HepG2 (cell line): ENCODE data around the gene REEP3. TPM values are rescaled to one million over a fixed set of nuclear protein-coding genes. Genes with fewer than 3 reads are reported as not detected.

Experiments
- ATAC-seq: fragments of 200-7000 bp; cut with Tn5 transposase; 3 replicates; pipeline ENCODE4 v1.9.1; 2020; ENCODE audit warnings: mild to moderate bottlenecking, moderate library complexity
- BruUV-seq: library from RNA; stranded (reverse); fragments of 400-500 nt; replicated peaks from 2 replicates; lab custom pipeline; 2021; lab: Mats Ljungman, UMichigan
- CTCF ChIA-PET: fragments of 300-600 bp; formaldehyde crosslinking; extraction: SDS; loops from one replicate; lab custom pipeline; 2021; ENCODE audit warnings: low total read pairs, inconsistent platforms, low intra/inter-chr PET ratio; lab: Yijun Ruan, JAX
- POLR2A ChIA-PET: fragments of 350-600 bp; sonication (Branson Sonifier 250); formaldehyde crosslinking; loops from one replicate; lab custom pipeline; 2020; ENCODE audit warnings: antibody characterized with exemption, inconsistent platforms; lab: Yijun Ruan, JAX
- DNase-seq: peaks from one replicate; pipeline ENCODE4 v3.0.0-alpha.2; 2015; ENCODE audit warnings: low spot score
- FAIRE-seq: peaks from 3 replicates; lab custom pipeline; 2011; peaks lifted over from hg19 to GRCh38; lab: Jason Lieb, UNC
- H2AFZ ChIP-seq: one replicate; pipeline ENCODE4 v1.6.1; 2011; ENCODE audit warnings: low read length, inconsistent platforms
- H3K27ac ChIP-seq: fragments of 300-600 bp; 3 replicates; pipeline ENCODE4 v1.8.0; 2011; ENCODE audit warnings: mixed run types, mild to moderate bottlenecking, mixed read lengths, low read length, inconsistent platforms; ENCODE audit not compliant: insufficient read depth; ENCODE audit errors: extremely low read length
- H3K27me3 ChIP-seq, 2 experiments: fragments of 200-600 bp in 1 of 2; 2 replicates in 1 of 2; 3 replicates in 1 of 2; pipeline versions ENCODE4 v1.6.0 to v1.8.0; 2011; ENCODE audit warnings: low read length in 2 of 2, mild to moderate bottlenecking in 2 of 2, moderate library complexity in 2 of 2, inconsistent platforms in 1 of 2; ENCODE audit not compliant: insufficient read depth in 2 of 2, control insufficient read depth in 1 of 2
- H3K36me3 ChIP-seq, 2 experiments: fragments of 200-600 bp in 1 of 2; replicated peaks in 1 of 2; 2 replicates in 1 of 2; 3 replicates in 1 of 2; pipeline versions ENCODE4 v1.5.1 to v1.8.0; 2011; ENCODE audit warnings: low read length in 2 of 2, inconsistent platforms in 1 of 2; ENCODE audit not compliant: insufficient read depth in 2 of 2, control insufficient read depth in 1 of 2
- H3K4me1 ChIP-seq: 2 replicates; pipeline ENCODE4 v1.5.1; 2012; ENCODE audit warnings: low read length, inconsistent platforms; ENCODE audit not compliant: insufficient read depth
- H3K4me2 ChIP-seq: 2 replicates; pipeline ENCODE4 v1.6.0; 2011; ENCODE audit warnings: low read depth, low read length, inconsistent platforms
- H3K4me3 ChIP-seq, 3 experiments: fragments of 200-600 bp in 1 of 3; sonication (generic), shearing (Covaris generic) in 1 of 3; replicated peaks in 1 of 3; 2 replicates each; pipeline ENCODE4 v1.5.1; 2011 to 2016; ENCODE audit warnings: low read length in 3 of 3, inconsistent platforms in 2 of 3, low read depth in 2 of 3, mild to moderate bottlenecking in 2 of 3, control low read depth in 1 of 3, mixed read lengths in 1 of 3; ENCODE audit not compliant: insufficient read depth in 1 of 3
- H3K79me2 ChIP-seq: one replicate; pipeline ENCODE4 v1.6.1; 2011; ENCODE audit warnings: low read length, inconsistent platforms; ENCODE audit not compliant: insufficient read depth
- H3K9ac ChIP-seq: 2 replicates; pipeline ENCODE4 v1.6.0; 2011; ENCODE audit warnings: mild to moderate bottlenecking, low read depth, low read length, inconsistent platforms; ENCODE audit not compliant: insufficient read depth
- H3K9me3 ChIP-seq: 2 replicates; pipeline ENCODE4 v1.5.1; 2012; ENCODE audit warnings: mild to moderate bottlenecking, low read length
- H4K20me1 ChIP-seq: 2 replicates; pipeline ENCODE4 v1.6.0; 2011; ENCODE audit warnings: inconsistent platforms, mild to moderate bottlenecking, low read length, moderate library complexity; ENCODE audit not compliant: insufficient read depth
- CEBPB ChIP-seq: IDR thresholded peaks from 2 replicates; pipeline ENCODE4 v1.6.1; 2011; ENCODE audit warnings: low read depth, low read length, improper control_type of control experiment, borderline replicate concordance
- CEBPG ChIP-seq: IDR thresholded peaks from 2 replicates; pipeline ENCODE4 v1.6.1; 2016
- MEF2D ChIP-seq: sonication (generic); formaldehyde crosslinking; IDR thresholded peaks from 2 replicates; pipeline ENCODE4 v1.5.1; 2020; ENCODE audit warnings: mild to moderate bottlenecking, missing genetic modification reagents
- POLR2G ChIP-seq: fragments of 200-400 bp; formaldehyde crosslinking; IDR thresholded peaks from 2 replicates; pipeline ENCODE4 v1.6.1; 2018; ENCODE audit warnings: mild to moderate bottlenecking, low read depth, low read length, moderate library complexity
- ZBTB3 ChIP-seq: sonication (generic); formaldehyde crosslinking; IDR thresholded peaks from 2 replicates; pipeline ENCODE4 v1.4.0; 2020; ENCODE audit warnings: low read depth, mild to moderate bottlenecking, moderate library complexity, missing genetic modification reagents, borderline replicate concordance
- ZNF17 ChIP-seq: sonication (generic); formaldehyde crosslinking; IDR thresholded peaks from 2 replicates; pipeline ENCODE4 v1.5.0; 2020; ENCODE audit warnings: mild to moderate bottlenecking, missing genetic modification reagents
- ZNF446 ChIP-seq: sonication (generic); formaldehyde crosslinking; IDR thresholded peaks from 2 replicates; pipeline ENCODE4 v1.5.0; 2020; ENCODE audit warnings: mild to moderate bottlenecking, missing genetic modification reagents
- ZNF552 ChIP-seq: sonication (generic); formaldehyde crosslinking; IDR thresholded peaks from 2 replicates; pipeline ENCODE4 v1.9.0; 2022; ENCODE audit warnings: missing genetic modification reagents, mild to moderate bottlenecking, borderline replicate concordance
- ZNF562 ChIP-seq: sonication (generic); formaldehyde crosslinking; IDR thresholded peaks from 2 replicates; pipeline ENCODE4 v1.8.0; 2022; ENCODE audit warnings: missing genetic modification reagents, borderline replicate concordance
- WGBS: methylation state at CpG from one replicate; pipeline ENCODE4 v1.1.6; 2017; ENCODE audit warnings: low lambda C conversion rate; 5-methylcytosine and 5-hydroxymethylcytosine counted together
- in situ Hi-C: cut with HindIII; loops from 2 replicates; pipeline ENCODE4 v1.10.0; 2017; ENCODE audit warnings: low pct_unique_long_range_greater_than_20kb; ENCODE audit not compliant: extremely low pct_ligation_motif_present
- intact Hi-C: fragments of 100-400 bp; cut with micrococcal nuclease; formaldehyde crosslinking; loops from one replicate; pipeline ENCODE4 v1.10.0; 2022; ENCODE audit not compliant: unreplicated experiment
- polyA plus RNA-seq, 8 experiments: library from polyadenylated mRNA; depleted of rRNA in 3 of 8; stranded (reverse) in 7 of 8; unstranded in 1 of 8; fragments of >200 nt; fragmentation: Illumina TruSeq in 4 of 8; extraction: Trizol in 4 of 8; gene quantifications; 2 replicates each; pipeline versions ENCODE4 v1.2.1 to v1.2.3, GENCODE V29; 2011 to 2016; ENCODE audit warnings: low read depth in 4 of 8, missing spikeins in 1 of 8, mixed read lengths in 1 of 8; ENCODE audit not compliant: insufficient read depth in 1 of 8
- total RNA-seq, 5 experiments: library from RNA; depleted of rRNA; stranded (reverse); fragments of >200 nt; fragmentation: Illumina TruSeq; extraction: Trizol; gene quantifications; 2 replicates each; pipeline ENCODE4 v1.2.3, GENCODE V29; 2016; ENCODE audit warnings: low read depth in 1 of 5
- TF ChIP-seq, protein P1 (sequence below): sonication (generic); formaldehyde crosslinking; IDR thresholded peaks from 2 replicates; pipeline ENCODE4 v1.5.1; 2020; ENCODE audit warnings: missing genetic modification reagents, mild to moderate bottlenecking, borderline replicate concordance
- TF ChIP-seq, protein P2 (sequence below): sonication (generic); formaldehyde crosslinking; IDR thresholded peaks from 2 replicates; pipeline ENCODE4 v1.5.0; 2020; ENCODE audit warnings: missing genetic modification reagents, mild to moderate bottlenecking, borderline replicate concordance
- TF ChIP-seq, protein P3 (sequence below): sonication (generic); formaldehyde crosslinking; IDR thresholded peaks from 2 replicates; pipeline ENCODE4 v1.4.0; 2020; ENCODE audit warnings: missing genetic modification reagents

REEP3 gene
- total and polyA plus RNA-seq, 2 of the 13 experiments (the other 11 are each of a cell fraction or from before 2014, with no cell fraction given): 7.1 to 31.4 TPM

DNA sequence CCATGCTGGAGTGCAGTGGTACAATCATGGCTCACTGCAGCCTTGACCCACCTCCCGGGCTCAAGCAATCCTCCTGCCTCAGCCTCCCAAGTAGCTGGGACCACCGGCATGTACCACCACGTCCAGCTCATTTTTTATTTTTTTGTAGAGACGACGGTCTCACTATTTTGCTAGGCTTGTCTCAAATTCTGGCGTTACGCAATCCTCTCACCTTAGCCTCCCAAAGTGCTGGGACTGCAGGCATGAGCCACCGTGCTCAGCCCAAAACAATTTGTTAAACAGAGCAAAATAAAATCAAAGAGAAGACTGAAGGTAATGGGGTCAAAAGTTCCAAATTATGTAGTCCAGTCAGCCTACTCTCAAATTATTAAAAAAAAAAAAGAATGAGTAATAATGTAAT is 46.7 kb upstream of the REEP3 start:
- H3K4me3 ChIP-seq: no peak overlapping the region
- no peak overlapping the region for H3K9ac ChIP-seq
- CTCF ChIA-PET: no interaction called here
- no peak overlapping the region for H2AFZ ChIP-seq
- peaks cover 31% of the 10 kb centered on the region for H3K4me1 ChIP-seq
- ATAC-seq: no peak
- no peaks in the 10 kb centered on the region for H3K9me3 ChIP-seq
- 94% methylated on average over 8 of the region's 8 CpGs for WGBS
- no peak for DNase-seq
- H3K27me3 ChIP-seq: no peaks in the 10 kb centered on the region
- TF ChIP-seq POLR2G (no peak), ZBTB3 (CRISPR knock-in tag) (no peak), ZNF446 (CRISPR knock-in tag) (no peak), ZNF562 (CRISPR knock-in tag) (no peak), ZNF17 (CRISPR knock-in tag) (no peak), CEBPB (peak; percentile 83), ZNF552 (no peak), CEBPG (peak; percentile 69), MEF2D (CRISPR knock-in tag) (no peak)
- TF ChIP-seq, protein P1, sequence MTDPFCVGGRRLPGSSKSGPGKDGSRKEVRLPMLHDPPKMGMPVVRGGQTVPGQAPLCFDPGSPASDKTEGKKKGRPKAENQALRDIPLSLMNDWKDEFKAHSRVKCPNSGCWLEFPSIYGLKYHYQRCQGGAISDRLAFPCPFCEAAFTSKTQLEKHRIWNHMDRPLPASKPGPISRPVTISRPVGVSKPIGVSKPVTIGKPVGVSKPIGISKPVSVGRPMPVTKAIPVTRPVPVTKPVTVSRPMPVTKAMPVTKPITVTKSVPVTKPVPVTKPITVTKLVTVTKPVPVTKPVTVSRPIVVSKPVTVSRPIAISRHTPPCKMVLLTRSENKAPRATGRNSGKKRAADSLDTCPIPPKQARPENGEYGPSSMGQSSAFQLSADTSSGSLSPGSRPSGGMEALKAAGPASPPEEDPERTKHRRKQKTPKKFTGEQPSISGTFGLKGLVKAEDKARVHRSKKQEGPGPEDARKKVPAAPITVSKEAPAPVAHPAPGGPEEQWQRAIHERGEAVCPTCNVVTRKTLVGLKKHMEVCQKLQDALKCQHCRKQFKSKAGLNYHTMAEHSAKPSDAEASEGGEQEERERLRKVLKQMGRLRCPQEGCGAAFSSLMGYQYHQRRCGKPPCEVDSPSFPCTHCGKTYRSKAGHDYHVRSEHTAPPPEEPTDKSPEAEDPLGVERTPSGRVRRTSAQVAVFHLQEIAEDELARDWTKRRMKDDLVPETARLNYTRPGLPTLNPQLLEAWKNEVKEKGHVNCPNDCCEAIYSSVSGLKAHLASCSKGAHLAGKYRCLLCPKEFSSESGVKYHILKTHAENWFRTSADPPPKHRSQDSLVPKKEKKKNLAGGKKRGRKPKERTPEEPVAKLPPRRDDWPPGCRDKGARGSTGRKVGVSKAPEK (CRISPR knock-in tag): no peak
- TF ChIP-seq, protein P2, sequence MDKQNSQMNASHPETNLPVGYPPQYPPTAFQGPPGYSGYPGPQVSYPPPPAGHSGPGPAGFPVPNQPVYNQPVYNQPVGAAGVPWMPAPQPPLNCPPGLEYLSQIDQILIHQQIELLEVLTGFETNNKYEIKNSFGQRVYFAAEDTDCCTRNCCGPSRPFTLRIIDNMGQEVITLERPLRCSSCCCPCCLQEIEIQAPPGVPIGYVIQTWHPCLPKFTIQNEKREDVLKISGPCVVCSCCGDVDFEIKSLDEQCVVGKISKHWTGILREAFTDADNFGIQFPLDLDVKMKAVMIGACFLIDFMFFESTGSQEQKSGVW (CRISPR knock-in tag): no peak
- TF ChIP-seq, protein P3, sequence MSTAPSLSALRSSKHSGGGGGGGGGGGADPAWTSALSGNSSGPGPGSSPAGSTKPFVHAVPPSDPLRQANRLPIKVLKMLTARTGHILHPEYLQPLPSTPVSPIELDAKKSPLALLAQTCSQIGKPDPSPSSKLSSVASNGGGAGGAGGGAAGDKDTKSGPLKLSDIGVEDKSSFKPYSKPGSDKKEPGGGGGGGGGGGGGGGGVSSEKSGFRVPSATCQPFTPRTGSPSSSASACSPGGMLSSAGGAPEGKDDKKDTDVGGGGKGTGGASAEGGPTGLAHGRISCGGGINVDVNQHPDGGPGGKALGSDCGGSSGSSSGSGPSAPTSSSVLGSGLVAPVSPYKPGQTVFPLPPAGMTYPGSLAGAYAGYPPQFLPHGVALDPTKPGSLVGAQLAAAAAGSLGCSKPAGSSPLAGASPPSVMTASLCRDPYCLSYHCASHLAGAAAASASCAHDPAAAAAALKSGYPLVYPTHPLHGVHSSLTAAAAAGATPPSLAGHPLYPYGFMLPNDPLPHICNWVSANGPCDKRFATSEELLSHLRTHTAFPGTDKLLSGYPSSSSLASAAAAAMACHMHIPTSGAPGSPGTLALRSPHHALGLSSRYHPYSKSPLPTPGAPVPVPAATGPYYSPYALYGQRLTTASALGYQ (CRISPR knock-in tag): no peak
- H3K4me2 ChIP-seq: no peak overlapping the region
- BruUV-seq: no TSS peak
- H3K79me2 ChIP-seq: peaks cover 76% of the 10 kb centered on the region
- H4K20me1 ChIP-seq: peaks cover 9% of the 10 kb centered on the region; the same call in 1 of the 2 replicates
- FAIRE-seq: no peak
- intact Hi-C loops (no loop called here), in situ Hi-C loops (no loop called here)
- POLR2A ChIA-PET: no interaction called here
- H3K27ac ChIP-seq: no peak overlapping the region
- no peaks in the 10 kb centered on the region for H3K36me3 ChIP-seq
